IPS-18c (cell line): Measurements from ENCODE around the gene PKP2.
"Not testable (repeated sequence)": the region's sequence is repeated elsewhere in the genome, so short reads cannot be mapped to it uniquely, and the experiment has no call there.

Experiments
- H3K4me3 ChIP-seq: 2 replicates; pipeline ENCODE4 v1.7.0; 2013; ENCODE audit warnings: low read depth, mild to moderate bottlenecking, low read length, moderate library complexity; ENCODE audit not compliant: insufficient read depth
- H3K9me3 ChIP-seq: one replicate; pipeline ENCODE4 v1.6.1; 2013; ENCODE audit warnings: mild to moderate bottlenecking, low read length, moderate library complexity; ENCODE audit not compliant: control insufficient read depth, insufficient read depth

PKP2 gene

DNA sequence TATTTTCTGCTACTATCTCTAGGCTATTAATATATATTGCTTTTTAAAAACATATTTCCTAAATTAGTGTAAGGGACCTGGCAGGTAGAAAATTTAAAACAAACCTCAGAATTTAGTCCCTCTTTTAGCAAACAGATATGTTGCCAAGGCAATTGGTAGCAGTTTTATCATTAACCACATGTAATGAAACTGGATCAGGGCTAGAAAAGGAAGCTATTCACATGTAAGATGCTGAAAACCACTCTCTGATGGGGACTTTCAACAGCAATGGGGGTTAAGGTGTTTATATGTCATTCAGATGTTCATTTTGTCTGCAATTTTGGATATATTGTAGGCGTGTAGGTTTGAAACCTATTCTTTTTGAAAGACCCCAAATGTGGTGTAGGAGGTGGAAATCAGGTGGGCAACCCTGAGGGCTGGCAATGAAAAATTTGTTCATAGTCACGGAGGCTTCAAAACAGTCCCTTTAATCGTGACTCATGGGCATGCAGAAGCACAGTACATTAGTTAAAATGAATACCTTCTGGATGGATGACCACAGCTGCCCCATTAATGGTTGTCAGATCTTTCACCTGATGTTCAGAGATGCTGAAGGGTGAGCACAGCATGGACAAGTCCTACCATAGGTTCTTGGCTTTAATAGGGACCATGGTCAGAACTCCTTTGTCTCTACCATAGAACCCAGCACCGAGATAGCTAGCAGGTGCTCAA is 5.9 kb upstream of the PKP2 start:
- no peak overlapping the region for H3K4me3 ChIP-seq
- no peaks in the 10 kb centered on the region for H3K9me3 ChIP-seq

DNA sequence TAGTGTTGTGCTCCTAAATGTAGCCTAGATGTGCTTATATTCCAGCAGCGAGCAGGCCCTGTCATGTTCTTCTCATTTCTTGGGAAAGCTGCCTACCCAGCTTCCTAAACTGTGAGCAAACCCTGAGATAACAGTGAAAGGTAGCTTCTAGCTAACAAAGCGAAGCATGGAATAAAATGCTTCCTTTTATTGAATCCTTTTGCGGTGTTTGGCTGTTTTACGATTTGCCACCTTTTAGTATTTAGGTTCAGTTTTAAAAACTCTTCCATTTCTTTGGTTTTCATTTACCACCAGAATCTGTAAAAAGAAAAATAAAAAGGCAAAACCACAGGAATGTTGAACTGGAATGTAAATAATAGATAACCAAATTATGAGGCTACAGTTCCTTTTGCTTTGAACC is 5.0 kb upstream of the PKP2 start:
- no peak overlapping the region for H3K4me3 ChIP-seq
- H3K9me3 ChIP-seq: no peaks in the 10 kb centered on the region

DNA sequence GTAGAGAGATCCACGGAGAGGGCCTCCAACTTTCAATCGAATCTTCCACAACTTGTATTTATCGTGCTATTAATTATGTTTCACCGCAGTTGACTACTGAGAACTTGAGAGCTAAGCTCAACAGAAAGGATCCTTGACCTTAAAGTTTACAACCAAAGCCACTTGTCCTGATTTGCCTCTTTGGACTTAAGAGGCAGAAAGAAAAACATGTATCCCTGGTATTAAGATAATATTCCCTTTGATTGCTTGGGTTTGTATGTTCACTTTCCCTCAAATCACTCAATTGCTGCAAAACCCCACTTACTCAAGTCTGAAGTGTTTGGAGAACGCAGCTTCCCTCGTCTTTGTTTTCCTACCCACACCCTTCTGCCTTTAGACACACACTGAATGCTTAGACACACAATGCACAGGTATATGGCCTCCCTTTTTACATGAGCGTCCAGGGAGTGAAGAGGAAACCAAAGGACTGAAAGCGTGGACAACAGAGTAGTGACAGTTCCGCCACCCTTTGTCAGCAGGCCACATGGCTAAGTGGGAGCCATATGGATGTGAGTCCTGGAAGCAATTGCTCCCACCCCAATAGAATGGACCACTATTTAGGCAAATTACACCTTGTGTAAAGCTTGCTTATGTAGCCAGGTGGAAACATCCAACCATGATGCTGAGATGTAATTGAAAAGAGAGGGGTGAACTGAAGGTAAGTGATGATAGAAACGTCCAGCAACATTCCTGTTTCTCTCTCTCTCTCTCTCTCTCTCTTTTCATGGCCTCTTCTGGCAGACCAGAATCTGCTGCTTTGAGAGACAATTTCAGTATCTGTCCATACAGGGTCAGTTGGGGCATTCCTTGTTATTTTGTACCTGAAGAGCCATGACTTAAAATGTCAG is 1.4 kb upstream of the PKP2 start:
- Histone ChIP-seq H3K9me3 (no peaks in the 10 kb centered on the region), H3K4me3 (peak overlapping the region; percentile 65; the same call in 1 of the 2 replicates)

DNA sequence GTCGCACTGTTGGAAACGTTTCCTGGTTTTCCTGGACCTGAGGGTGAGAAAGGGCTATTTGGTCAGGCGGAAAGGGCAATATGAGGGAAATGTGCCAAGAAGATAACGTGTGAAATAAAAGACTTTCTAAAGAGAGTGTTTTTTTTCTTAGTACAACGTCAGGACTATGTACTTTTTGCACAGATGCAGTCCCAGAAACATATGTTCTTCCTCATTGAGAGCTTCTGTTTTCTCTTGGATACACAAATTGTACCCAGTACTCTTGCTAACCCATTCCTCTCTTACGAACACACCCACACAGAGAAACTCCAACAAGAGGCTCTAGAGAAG is 669 bp upstream of the PKP2 start:
- Histone ChIP-seq H3K9me3 (no peaks in the 10 kb centered on the region), H3K4me3 (peak overlapping the region; percentile 65)

DNA sequence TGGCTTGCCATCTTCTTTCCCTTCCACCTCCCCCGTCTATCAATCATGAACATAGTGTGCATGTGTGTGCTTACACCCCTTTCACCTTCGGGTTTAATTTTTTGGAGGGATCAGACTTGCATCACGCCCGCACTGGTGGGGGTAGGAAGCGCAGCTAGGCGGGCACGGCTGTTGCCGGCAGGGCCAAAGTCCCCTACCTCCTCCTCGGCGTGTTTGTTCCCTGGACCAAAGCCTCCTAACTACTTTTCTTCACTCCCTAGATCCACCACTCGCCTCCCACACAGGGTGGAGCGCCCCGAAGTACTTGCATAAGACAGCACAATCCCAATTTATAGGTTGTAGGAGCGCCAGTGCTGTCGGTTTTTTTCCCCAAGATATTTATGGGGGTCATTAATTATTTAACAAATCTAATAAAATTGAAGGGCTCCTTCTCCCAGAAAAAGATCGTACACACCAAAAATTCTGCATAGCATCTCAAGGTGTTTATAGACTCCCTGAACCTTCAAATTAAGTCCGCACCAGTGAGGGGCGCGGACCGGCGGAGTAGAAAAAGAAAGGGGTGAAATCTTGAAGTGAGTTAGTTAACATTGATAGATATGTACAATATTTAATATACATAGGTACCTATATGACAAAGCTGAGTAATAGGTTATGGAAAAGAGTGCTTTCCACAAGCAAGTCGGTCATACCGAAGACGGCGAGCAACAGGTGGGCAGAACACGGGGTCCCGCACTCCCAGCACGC is 717 bp downstream of the PKP2 start:
- H3K4me3 ChIP-seq: peak overlapping the region; percentile 75
- no peaks in the 10 kb centered on the region for H3K9me3 ChIP-seq

GRCh38 chr12:32894566-32894965 is 2.0 kb downstream of the PKP2 start:
- Histone ChIP-seq H3K9me3 (no peaks in the 10 kb centered on the region), H3K4me3 (no peak overlapping the region)

- H3K9me3 ChIP-seq: no peaks in the 10 kb centered on the region
- H3K4me3 ChIP-seq: no peak overlapping the region
These were observed 3.1 kb downstream of the PKP2 start for GRCh38 chr12:32893458-32893857.

- no peak overlapping the region for H3K4me3 ChIP-seq
These were observed 3.5 kb downstream of the PKP2 start for GRCh38 chr12:32893043-32893442.

GRCh38 chr12:32892369-32892768 is 4.2 kb downstream of the PKP2 start:
- not testable (repeated sequence) for H3K4me3 ChIP-seq, H3K9me3 ChIP-seq

More at GRCh38 chr12:32893043-32893442, 3.5 kb downstream of the PKP2 start:
- H3K9me3 ChIP-seq: no peaks in the 10 kb centered on the region

GRCh38 chr12:32891956-32892355 is 4.6 kb downstream of the PKP2 start:
- no peaks in the 10 kb centered on the region for H3K9me3 ChIP-seq
- no peak overlapping the region for H3K4me3 ChIP-seq

DNA sequence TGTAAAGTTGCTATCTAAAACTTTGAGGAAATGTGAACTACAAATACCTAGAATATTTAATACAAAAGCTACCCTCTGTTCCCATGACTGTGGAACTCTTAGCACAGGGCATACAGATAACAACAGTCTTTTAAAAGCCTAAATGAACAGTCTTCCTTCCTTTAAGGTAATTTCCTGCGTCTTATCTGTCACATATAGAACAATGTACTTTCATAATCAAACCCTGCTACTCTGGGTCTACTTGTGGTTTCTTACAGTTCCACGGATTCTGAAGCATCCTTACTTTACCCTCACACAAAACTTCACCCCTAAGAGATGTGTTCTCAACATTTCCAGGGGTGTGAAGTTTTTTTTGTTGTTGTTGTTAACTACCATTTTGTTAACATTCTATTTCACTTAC is 5.1 kb downstream of the PKP2 start:
- no peaks in the 10 kb centered on the region for H3K9me3 ChIP-seq
- no peak overlapping the region for H3K4me3 ChIP-seq

- H3K4me3 ChIP-seq: no peak overlapping the region
- H3K9me3 ChIP-seq: no peaks in the 10 kb centered on the region
These were observed 7.4 kb downstream of the PKP2 start for GRCh38 chr12:32889011-32889760.

DNA sequence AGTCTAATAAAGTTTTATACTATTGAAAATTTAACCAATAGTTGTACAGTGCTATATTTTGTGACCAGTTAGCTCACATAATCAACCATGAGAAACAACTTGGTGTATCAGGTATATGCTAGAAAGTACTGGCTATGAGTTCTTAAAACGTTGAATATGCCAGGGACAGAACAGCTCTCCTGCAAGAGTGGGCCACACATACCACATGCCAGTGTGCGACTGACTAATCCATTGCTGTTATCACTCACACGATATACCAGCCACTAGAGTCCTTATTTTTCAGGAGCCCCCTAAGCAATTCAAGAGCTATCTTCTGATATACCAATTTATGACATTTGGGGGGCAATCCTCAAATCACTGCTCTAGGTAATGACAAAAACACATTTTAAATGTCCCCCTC is 9.5 kb downstream of the PKP2 start:
- Histone ChIP-seq H3K4me3 (no peak overlapping the region), H3K9me3 (no peaks in the 10 kb centered on the region)

GRCh38 chr12:32885831-32886230 is 10.7 kb downstream of the PKP2 start:
- no peaks in the 10 kb centered on the region for H3K9me3 ChIP-seq

GRCh38 chr12:32884962-32885361 is 11.6 kb downstream of the PKP2 start:
- Histone ChIP-seq H3K9me3 (no peaks in the 10 kb centered on the region), H3K4me3 (no peak overlapping the region)

More at GRCh38 chr12:32885831-32886230, 10.7 kb downstream of the PKP2 start:
- H3K4me3 ChIP-seq: no peak overlapping the region

DNA sequence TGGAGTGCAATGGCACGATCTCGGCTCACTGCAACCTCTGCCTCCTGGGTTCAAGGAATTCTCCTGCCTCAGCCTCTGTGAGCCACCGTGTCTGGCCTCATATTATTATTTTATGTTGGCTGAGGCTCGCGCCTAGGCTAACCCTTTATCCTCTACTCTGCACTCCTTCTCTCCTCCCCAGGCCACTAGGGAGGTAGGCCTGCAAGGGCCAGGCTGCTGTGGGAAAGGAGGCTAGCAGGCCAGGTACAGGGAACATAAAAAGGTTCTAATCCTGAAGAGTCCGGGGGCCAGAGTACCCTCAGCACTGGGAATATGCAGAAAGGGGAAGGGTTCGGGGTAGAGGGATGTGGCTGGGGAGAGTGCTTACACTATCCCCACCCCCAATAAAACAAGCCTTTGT is 14.9 kb downstream of the PKP2 start:
- H3K4me3 ChIP-seq: no peak overlapping the region

DNA sequence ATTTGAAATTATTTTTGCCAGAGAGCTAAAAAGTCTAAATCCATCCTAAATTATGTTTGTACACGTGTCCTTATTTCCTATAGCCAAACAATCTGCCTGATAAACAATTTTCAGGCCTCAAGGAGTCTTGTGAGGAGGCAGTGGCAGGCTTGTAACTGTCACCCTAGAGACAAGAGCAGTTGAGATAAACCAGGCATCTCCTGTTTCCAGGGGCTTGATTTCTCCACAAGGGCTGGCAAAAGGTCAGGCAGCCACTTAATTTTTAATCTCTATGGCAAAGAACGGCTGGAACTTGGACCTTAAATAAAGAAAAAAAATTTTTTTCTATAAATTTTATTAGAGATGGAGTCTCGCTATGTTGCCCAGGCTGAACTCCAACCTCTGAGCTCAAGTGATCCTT is 15.5 kb downstream of the PKP2 start:
- Histone ChIP-seq H3K9me3 (no peaks in the 10 kb centered on the region), H3K4me3 (no peak overlapping the region)

More for the DNA sequence above, 14.9 kb downstream of the PKP2 start:
- H3K9me3 ChIP-seq: no peaks in the 10 kb centered on the region
